ENCODE results near the gene SACM1L.

SACM1L gene

DNA sequence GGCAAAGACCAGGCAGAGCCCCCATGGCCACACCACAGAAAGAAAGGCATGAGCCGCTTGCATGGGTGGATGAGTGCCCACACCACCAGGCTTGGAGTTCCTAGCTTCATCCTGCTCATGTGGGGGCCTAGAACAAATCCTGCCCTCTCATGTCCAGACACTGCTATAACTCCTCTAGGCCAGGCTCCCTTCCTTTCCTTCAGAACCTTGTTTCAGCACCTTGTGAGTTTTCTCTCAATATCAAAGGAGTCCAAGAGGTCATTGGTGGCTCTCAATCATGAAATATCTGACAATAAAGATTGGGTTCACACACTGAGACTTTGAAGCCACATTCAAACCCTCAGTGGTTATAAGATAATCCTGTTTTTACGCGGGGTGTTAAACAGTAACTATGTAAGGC lies 94.5 kb downstream of the SACM1L start:
- DNase-seq (ENCODE audit: low read depth in 1 of 2, low spot score in 1 of 2): no peak

DNA sequence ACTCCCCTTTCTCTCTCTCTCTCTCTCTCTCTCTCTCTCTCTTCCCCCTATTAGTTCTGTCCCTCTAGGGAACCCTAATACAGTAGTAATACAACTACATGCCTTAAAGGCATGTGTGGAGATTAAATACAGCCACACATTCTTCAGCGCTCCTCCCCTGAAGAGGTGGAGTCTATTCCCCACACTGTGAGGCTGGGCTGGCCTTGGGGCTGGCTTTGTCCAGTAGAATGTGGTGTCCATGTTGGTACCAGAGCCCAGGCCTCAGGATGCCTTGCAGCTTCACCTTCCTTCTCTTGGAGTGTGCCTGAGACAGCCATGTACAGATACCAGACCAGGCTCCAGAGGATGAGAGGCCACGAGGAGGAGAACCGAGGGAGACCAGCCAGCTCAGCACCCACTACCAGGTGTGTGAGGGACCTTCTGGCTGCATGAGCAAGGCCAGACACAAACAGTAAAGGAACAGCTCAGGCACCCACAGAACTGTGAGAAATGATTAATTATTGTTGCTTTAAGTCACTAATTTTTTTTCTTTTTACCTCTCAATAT lies 96.5 kb downstream of the SACM1L start:
- DNase-seq (ENCODE audit: low read depth in 1 of 2, low spot score in 1 of 2): no peak

DNA sequence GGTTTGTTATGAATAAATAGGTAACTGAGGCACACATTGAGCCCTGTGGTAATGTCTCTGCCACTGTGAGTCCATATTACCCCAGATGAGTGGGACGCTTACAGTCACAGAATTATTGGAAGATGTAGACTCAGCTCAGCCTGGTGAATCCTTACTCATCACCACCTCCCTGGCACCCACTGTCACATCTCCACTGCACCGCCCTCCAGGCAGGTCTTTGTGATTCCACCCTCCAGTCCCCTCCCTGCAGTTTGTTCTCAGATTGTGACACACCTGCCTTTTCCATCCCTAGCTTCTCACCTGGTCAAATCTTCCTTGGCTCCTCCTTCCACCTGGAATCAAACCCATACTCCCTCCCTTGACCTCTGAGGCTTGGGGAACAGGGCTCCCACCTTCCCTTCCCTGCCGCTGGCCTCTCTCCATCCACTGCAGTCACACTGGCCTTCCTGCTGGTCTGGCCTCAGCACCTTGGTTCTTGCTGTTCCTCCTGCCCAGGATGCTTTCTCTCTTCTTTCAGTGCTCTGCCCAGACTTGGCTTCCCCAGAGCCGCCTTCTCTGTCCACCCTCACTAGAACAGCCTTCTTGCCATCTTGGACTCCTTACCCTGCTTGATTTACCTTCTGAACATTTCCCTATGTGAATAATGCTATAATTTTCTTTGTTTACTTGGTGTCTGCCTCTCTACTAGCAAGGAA lies 97.8 kb downstream of the SACM1L start:
- DNase-seq (ENCODE audit: low read depth in 1 of 2, low spot score in 1 of 2): no peak

- DNase-seq (ENCODE audit: low read depth in 1 of 2, low spot score in 1 of 2): no peak
These were observed 98.4 kb downstream of the SACM1L start for GRCh38 chr3:45787551-45787950.

DNA sequence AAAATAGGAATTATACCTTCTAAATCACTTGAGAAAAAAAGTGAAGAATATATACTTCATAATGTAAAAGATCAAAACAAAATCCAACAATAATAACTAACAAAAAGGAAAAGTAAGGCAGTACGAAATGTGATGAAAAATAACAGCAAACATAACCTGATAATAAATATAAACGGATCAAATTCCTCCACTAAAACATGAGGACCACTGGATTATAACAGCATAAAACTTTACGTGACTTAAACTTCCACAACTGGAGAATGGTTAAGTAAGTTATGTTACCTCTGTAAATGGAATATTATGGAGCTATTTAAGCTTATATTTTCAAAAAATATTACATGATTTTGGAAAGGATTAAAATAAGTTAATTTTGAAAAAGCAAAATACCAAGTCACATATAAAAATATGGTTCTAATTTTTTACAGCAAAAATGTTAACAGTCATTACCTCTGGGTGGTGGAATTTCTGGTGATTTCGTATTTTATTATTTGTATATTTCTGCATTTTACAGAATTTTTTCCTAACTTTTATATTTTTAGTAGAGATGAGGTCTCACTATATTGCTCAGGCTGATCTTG lies 100.1 kb downstream of the SACM1L start:
- DNase-seq (ENCODE audit: low read depth in 1 of 2, low spot score in 1 of 2): no peak

DNA sequence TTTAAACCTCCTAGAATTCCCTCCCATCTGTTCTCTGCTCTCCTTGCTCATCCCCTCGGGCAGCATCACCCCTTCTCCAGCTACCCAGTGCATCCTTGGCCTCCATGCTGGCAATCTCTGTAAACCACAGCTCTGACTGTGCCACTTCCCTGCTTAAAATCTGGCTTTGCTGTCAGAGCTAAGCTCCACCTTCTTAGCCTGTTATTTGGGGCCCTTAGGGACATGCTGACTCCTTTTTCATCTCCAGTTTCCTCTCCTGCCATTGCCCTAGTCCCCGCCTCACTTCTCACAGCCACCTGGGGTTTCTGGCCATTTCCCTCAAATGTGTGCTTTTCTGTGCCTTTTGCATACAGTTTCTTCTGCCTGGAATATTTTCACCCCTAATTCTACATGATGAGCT lies 101.4 kb downstream of the SACM1L start:
- no peak for DNase-seq (ENCODE audit: low read depth in 1 of 2, low spot score in 1 of 2)

DNA sequence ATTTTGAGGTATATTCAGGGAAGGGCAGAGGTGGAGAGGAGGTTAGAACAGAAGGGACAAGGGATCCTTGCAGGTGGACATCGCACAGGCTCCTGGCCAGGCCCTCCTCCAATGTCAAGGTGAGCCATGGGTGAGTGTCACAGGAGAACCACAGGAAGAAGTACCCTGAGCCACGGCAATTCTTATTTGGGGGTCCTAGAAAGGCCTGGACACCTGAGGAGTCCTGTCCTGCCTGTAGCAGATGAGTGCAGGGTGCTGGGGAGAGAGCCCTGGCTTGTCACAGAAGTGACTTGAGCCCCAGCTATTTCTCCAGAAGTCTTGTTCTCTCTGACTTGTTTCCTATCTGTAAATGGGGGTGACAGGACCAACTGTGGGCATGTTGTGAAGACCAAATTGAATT lies 102.8 kb downstream of the SACM1L start:
- DNase-seq (ENCODE audit: low read depth in 1 of 2, low spot score in 1 of 2): no peak

DNA sequence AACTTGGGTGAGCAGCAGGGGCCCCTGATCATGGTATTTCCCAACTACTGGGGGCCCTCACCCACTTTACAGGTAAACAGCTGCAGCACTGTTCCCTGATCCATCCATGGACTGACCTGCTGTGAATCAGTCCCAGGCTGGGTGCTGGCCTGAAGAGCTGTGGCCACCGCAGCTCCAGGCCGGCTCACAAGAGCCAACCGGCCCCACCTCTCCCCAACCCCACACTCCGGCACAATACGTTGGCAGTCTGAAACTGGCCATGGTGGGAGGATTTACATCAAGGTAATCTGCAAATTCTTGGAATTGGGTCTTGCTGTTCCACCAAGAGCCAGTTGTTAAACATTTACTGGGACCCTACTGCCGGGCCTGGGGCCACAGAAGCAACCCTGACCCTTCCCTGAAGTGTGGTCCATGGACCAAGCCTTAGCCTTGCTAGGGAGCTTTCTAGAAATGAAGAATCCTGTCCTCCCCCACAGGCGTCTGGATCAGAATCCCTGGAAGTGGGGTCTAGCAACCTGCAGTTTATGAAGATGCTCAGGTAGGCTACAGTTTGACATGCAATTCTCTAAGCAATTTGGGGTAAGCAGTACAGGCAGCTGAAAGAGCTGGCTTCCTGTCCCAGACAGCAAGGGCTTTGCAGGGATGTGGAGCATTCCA lies 103.4 kb downstream of the SACM1L start:
- DNase-seq (ENCODE audit: low read depth in 1 of 2, low spot score in 1 of 2): no peak

DNA sequence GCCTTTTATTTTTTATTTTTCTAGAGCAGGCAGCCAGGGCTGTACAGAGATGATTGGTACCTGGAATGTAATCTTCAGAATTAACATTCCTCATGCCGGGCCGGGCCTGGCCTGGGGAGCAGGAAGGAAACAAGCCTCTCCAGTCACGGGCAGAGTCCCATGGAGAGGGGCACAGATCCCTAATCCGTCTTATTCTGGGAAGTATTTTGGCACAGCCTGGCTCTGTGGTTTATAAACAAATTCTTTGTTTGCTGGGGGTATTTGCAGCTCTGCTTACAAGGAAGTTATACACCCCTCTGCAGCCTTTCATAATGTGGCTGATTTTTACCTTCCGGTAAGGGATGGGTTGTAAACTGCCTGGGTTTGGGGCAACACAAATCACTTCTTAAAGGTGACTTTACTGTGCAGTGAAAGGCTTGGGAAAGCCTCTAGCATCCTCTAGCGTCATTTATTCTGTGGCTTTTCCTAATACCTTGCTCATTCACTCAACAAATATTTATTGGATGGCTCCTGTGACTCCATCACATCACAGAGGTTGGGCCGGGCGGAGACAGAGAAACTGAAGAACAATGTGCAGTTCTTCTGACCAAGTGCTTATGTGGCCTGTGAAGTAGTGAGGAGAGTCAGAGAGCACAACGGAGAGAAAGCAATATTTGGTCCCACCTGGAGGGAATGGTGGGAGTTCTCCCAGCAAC lies 104.4 kb downstream of the SACM1L start:
- DNase-seq (ENCODE audit: low read depth in 1 of 2, low spot score in 1 of 2): no peak

- DNase-seq (ENCODE audit: low read depth in 1 of 2, low spot score in 1 of 2): no peak
These were observed 105.0 kb downstream of the SACM1L start for GRCh38 chr3:45794177-45794560.

- DNase-seq (ENCODE audit: low read depth in 1 of 2, low spot score in 1 of 2): no peak
These were observed 105.5 kb downstream of the SACM1L start for GRCh38 chr3:45794660-45795059.
